H1 (cell line): ENCODE results near the gene RNF4. TPM values are rescaled to one million over a fixed set of nuclear protein-coding genes. Genes with fewer than 3 reads are reported as not detected.

Source experiments
- CTCF ChIA-PET: fragments of 300-600 bp; sonication (Branson Sonifier 250); formaldehyde crosslinking; loops from one replicate; lab custom pipeline; 2021; ENCODE audit not compliant: partially characterized antibody; lab: Charles Lee
- POLR2A ChIA-PET: fragments of 300-600 bp; sonication (Branson Sonifier 250); formaldehyde crosslinking; loops from one replicate; lab custom pipeline; 2021; ENCODE audit warnings: inconsistent platforms; ENCODE audit not compliant: partially characterized antibody; lab: Charles Lee
- DNase-seq, 2 experiments: peaks; one replicate each; pipeline versions ENCODE4 v3.0.0 to v3.0.0-alpha.2; 2010 to 2022; ENCODE audit warnings: low spot score in 2 of 2, low read depth in 1 of 2, mixed read lengths in 1 of 2
- FAIRE-seq: peaks from 2 replicates; lab custom pipeline; 2011; peaks lifted over from hg19 to GRCh38; lab: Jason Lieb, UNC
- H2AFZ ChIP-seq: 2 replicates; pipeline ENCODE4 v1.8.1; 2012; ENCODE audit warnings: low read length, inconsistent platforms
- H2AK5ac ChIP-seq: 2 replicates; pipeline ENCODE4 v1.6.1; 2013; ENCODE audit warnings: low read depth, low read length
- H2BK120ac ChIP-seq: replicated peaks from 2 replicates; pipeline ENCODE3; 2013; ENCODE audit warnings: low read depth, low read length, inconsistent platforms
- H2BK12ac ChIP-seq: 2 replicates; pipeline ENCODE4 v1.6.1; 2013; ENCODE audit warnings: low read depth, low read length
- H2BK15ac ChIP-seq: 2 replicates; pipeline ENCODE4 v1.6.1; 2013; ENCODE audit warnings: low read length
- H2BK20ac ChIP-seq: 2 replicates; pipeline ENCODE4 v1.6.1; 2013; ENCODE audit warnings: low read length
- H2BK5ac ChIP-seq: 2 replicates; pipeline ENCODE4 v1.6.1; 2013; ENCODE audit warnings: low read depth, low read length
- H3K14ac ChIP-seq: 2 replicates; pipeline ENCODE4 v1.6.1; 2013; ENCODE audit warnings: inconsistent platforms; ENCODE audit not compliant: insufficient read length
- H3K18ac ChIP-seq: 2 replicates; pipeline ENCODE4 v1.6.1; 2013; ENCODE audit warnings: low read length; ENCODE audit errors: extremely low read depth
- H3K23ac ChIP-seq: 2 replicates; pipeline ENCODE4 v1.6.1; 2013; ENCODE audit warnings: inconsistent platforms; ENCODE audit not compliant: insufficient read length
- H3K23me2 ChIP-seq: 2 replicates; pipeline ENCODE4 v1.6.1; 2013; ENCODE audit warnings: low read depth, low read length
- H3K27ac ChIP-seq: 2 replicates; pipeline ENCODE4 v1.6.1; 2011; ENCODE audit warnings: low read depth, low read length, inconsistent platforms
- H3K27me3 ChIP-seq, 4 experiments: replicated peaks in 1 of 4; 1 replicate in 1 of 4; 2 replicates in 3 of 4; pipeline versions ENCODE4 v1.6.1 to v1.8.1; 2011 to 2013; ENCODE audit warnings: low read length in 3 of 4, mild to moderate bottlenecking in 3 of 4, inconsistent platforms in 2 of 4, mixed read lengths in 2 of 4, moderate library complexity in 1 of 4; ENCODE audit not compliant: control insufficient read depth in 3 of 4, insufficient read depth in 3 of 4; ENCODE audit errors: extremely low read depth in 1 of 4
- H3K36me3 ChIP-seq, 4 experiments: 2 replicates each; pipeline versions ENCODE4 v1.6.1 to v1.8.1; 2011 to 2013; ENCODE audit warnings: mild to moderate bottlenecking in 4 of 4, low read length in 3 of 4, moderate library complexity in 2 of 4, control low read depth in 1 of 4, inconsistent platforms in 1 of 4; ENCODE audit not compliant: insufficient read depth in 4 of 4, control insufficient read depth in 2 of 4
- H3K4ac ChIP-seq: replicated peaks from 2 replicates; pipeline ENCODE3; 2013; ENCODE audit warnings: low read length, low read depth, mixed read lengths, inconsistent platforms; ENCODE audit not compliant: insufficient read length
- H3K4me1 ChIP-seq, 4 experiments: replicated peaks in 1 of 4; 1 replicate in 1 of 4; 2 replicates in 3 of 4; pipeline versions ENCODE4 v1.6.1 to v1.8.1; 2011 to 2013; ENCODE audit warnings: low read length in 3 of 4, inconsistent platforms in 2 of 4, mixed read lengths in 1 of 4; ENCODE audit not compliant: insufficient read depth in 4 of 4, control insufficient read depth in 3 of 4
- H3K4me2 ChIP-seq, 2 experiments: 2 replicates each; pipeline versions ENCODE4 v1.6.1 to v1.8.1; 2011 to 2013; ENCODE audit warnings: low read depth in 2 of 2, low read length in 2 of 2, control low read depth in 1 of 2, inconsistent platforms in 1 of 2, mild to moderate bottlenecking in 1 of 2; ENCODE audit not compliant: insufficient read depth in 1 of 2
- H3K4me3 ChIP-seq, 4 experiments: fragments of 200-600, 300-600 bp in 1 of 4; sonication (generic), shearing (Covaris generic), sonication (Bioruptor Twin) in 1 of 4; 2 replicates each; pipeline versions ENCODE4 v1.5.1 to v1.8.1; 2011 to 2016; ENCODE audit warnings: low read length in 4 of 4, low read depth in 3 of 4, control low read depth in 2 of 4, inconsistent platforms in 2 of 4, mild to moderate bottlenecking in 2 of 4, mixed read lengths in 1 of 4, moderate library complexity in 1 of 4; ENCODE audit not compliant: insufficient read depth in 2 of 4; ENCODE audit errors: extremely low read depth in 1 of 4
- H3K56ac ChIP-seq: replicated peaks from 2 replicates; pipeline ENCODE3; 2013; ENCODE audit warnings: low read depth, mild to moderate bottlenecking, mixed read lengths, low read length, inconsistent platforms; ENCODE audit not compliant: insufficient read length
- H3K79me1 ChIP-seq: 2 replicates; pipeline ENCODE4 v1.6.1; 2013; ENCODE audit warnings: low read depth, low read length, control low read depth
- H3K79me2 ChIP-seq, 2 experiments: 2 replicates each; pipeline versions ENCODE4 v1.6.1 to v1.8.1; 2012 to 2013; ENCODE audit warnings: low read length in 2 of 2, mild to moderate bottlenecking in 2 of 2, inconsistent platforms in 1 of 2; ENCODE audit not compliant: insufficient read depth in 2 of 2, control insufficient read depth in 1 of 2
- H3K9ac ChIP-seq, 4 experiments: replicated peaks in 1 of 4; 1 replicate in 1 of 4; 2 replicates in 3 of 4; pipeline versions ENCODE4 v1.6.1 to v1.8.1; 2011 to 2013; ENCODE audit warnings: low read depth in 3 of 4, low read length in 3 of 4, control low read depth in 2 of 4, mild to moderate bottlenecking in 2 of 4, moderate library complexity in 2 of 4, inconsistent platforms in 1 of 4; ENCODE audit errors: extremely low read depth in 1 of 4
- H3K9me3 ChIP-seq, 2 experiments: 2 replicates each; pipeline versions ENCODE4 v1.6.1 to v1.8.1; 2012 to 2013; ENCODE audit warnings: mild to moderate bottlenecking in 2 of 2, moderate library complexity in 2 of 2, control low read depth in 1 of 2, inconsistent platforms in 1 of 2, low read depth in 1 of 2, low read length in 1 of 2, mixed read lengths in 1 of 2; ENCODE audit not compliant: insufficient read depth in 2 of 2
- H4K20me1 ChIP-seq, 2 experiments: replicated peaks in 1 of 2; 2 replicates each; pipeline versions ENCODE3 to v1.8.1; 2011 to 2013; ENCODE audit warnings: inconsistent platforms in 2 of 2, low read length in 2 of 2, mild to moderate bottlenecking in 1 of 2; ENCODE audit not compliant: insufficient read depth in 2 of 2, control insufficient read depth in 1 of 2
- H4K5ac ChIP-seq: 2 replicates; pipeline ENCODE4 v1.6.1; 2013; ENCODE audit warnings: low read length, low read depth, mixed read lengths, inconsistent platforms; ENCODE audit not compliant: insufficient read length
- H4K8ac ChIP-seq: 2 replicates; pipeline ENCODE4 v1.8.0; 2013; ENCODE audit warnings: mild to moderate bottlenecking, moderate library complexity, low read length, inconsistent platforms; ENCODE audit not compliant: insufficient read depth; ENCODE audit errors: extremely low read depth
- H4K91ac ChIP-seq: replicated peaks from 2 replicates; pipeline ENCODE3; 2013; ENCODE audit warnings: low read length, mixed read lengths, inconsistent platforms; ENCODE audit not compliant: insufficient read length
- BACH1 ChIP-seq: IDR thresholded peaks from 2 replicates; pipeline ENCODE4 v1.6.1; 2012; ENCODE audit warnings: low read length, improper control_type of control experiment
- KDM4A ChIP-seq: IDR thresholded peaks from one replicate; pipeline ENCODE4 v1.7.1; 2012; ENCODE audit warnings: low read depth, mild to moderate bottlenecking, moderate library complexity, low read length, inconsistent platforms; ENCODE audit not compliant: severe bottlenecking
- MAFK ChIP-seq: IDR thresholded peaks from 2 replicates; pipeline ENCODE4 v1.6.1; 2012; ENCODE audit warnings: low read depth, mild to moderate bottlenecking, improper control_type of control experiment, low read length
- SP2 ChIP-seq: IDR thresholded peaks from 2 replicates; pipeline ENCODE4 v1.6.1; 2012; ENCODE audit warnings: mild to moderate bottlenecking, low read length, inconsistent platforms
- SP4 ChIP-seq: IDR thresholded peaks from 2 replicates; pipeline ENCODE4 v1.6.1; 2012; ENCODE audit warnings: low read length, inconsistent platforms
- SRF ChIP-seq: IDR thresholded peaks from 2 replicates; pipeline ENCODE4 v1.6.1; 2011; ENCODE audit warnings: mild to moderate bottlenecking, low read depth, low read length, moderate library complexity
- SUZ12 ChIP-seq: fragments of 200-600 bp; sonication (generic); IDR thresholded peaks from 2 replicates; pipeline ENCODE4 v1.6.1; 2012; ENCODE audit warnings: mild to moderate bottlenecking, inconsistent platforms, low read length, moderate library complexity, mixed read lengths
- WGBS, 2 experiments: shearing (Covaris generic) in 1 of 2; methylation state at CpG; one replicate each; pipeline versions ENCODE4 v1.1.6 to v1.1.7; 2013 to 2015; ENCODE audit warnings: low lambda C conversion rate in 2 of 2, mixed read lengths in 2 of 2, inconsistent platforms in 1 of 2, low coverage in 1 of 2, missing lambda C conversion rate in 1 of 2; ENCODE audit not compliant: insufficient replicate concordance in 2 of 2, insufficient coverage in 1 of 2, insufficient read length in 1 of 2; ENCODE audit errors: extremely low coverage in 1 of 2, missing lambda C conversion rate in 1 of 2; 5-methylcytosine and 5-hydroxymethylcytosine counted together
- polyA plus RNA-seq, 7 experiments: library from polyadenylated mRNA; depleted of rRNA in 3 of 7; stranded (reverse) in 5 of 7; unstranded in 2 of 7; fragments of >200 nt in 5 of 7; fragments of 200-250 nt in 2 of 7; gene quantifications; 1 replicate in 5 of 7; 2 replicates in 1 of 7; 4 replicates in 1 of 7; pipeline versions ENCODE4 v1.2.1 to v1.2.3, GENCODE V29; 2011 to 2013; ENCODE audit warnings: missing spikeins in 2 of 7, mixed read lengths in 2 of 7
- total RNA-seq: library from RNA; stranded (reverse); fragmentation: NEBNext Ultra II Directional; extraction: Animal tissue kit (Norgen Biotek cat#: 25700); gene quantifications from 2 replicates; pipeline ENCODE4 v1.2.1, GENCODE V29; 2021

The RNF4 gene
- total and polyA plus RNA-seq, 2 of the 8 experiments (the other 6 are each of a cell fraction or from before 2014, with no cell fraction given), result 68.2 to 78.9 TPM

- no peak for DNase-seq
- Histone ChIP-seq H2BK15ac (no peak overlapping the region), H4K20me1 (peaks cover 51 to 67% of the 10 kb centered on the region in 2 experiments), H3K18ac (no peak overlapping the region), H3K9ac (no peak overlapping the region), H2BK20ac (no peak overlapping the region), H3K23ac (no peak overlapping the region), H2BK12ac (no peak overlapping the region), H2AFZ (no peak overlapping the region), H3K9me3 (no peaks in the 10 kb centered on the region), H2AK5ac (no peak overlapping the region), H3K4ac (no peak overlapping the region), H3K4me2 (no peak overlapping the region; a peak in 1 of 4 replicates), H3K14ac (no peak overlapping the region), H4K8ac (no peak overlapping the region), H3K4me3 (no peak overlapping the region), H2BK120ac (no peak overlapping the region), H2BK5ac (no peak overlapping the region; the same call in 1 of the 2 replicates), H3K27me3 (no peaks in the 10 kb centered on the region), H3K4me1 (peaks cover under 1 to 8% (median 2%) of the 10 kb centered on the region in 4 experiments; a peak in 5 of 7 replicates), H4K5ac (no peak overlapping the region), H3K79me2 (peaks cover 66 to 97% of the 10 kb centered on the region in 2 experiments), H3K36me3 (peaks cover 5 to 18% (median 10%) of the 10 kb centered on the region in 4 experiments; a peak in 6 of 8 replicates), H4K91ac (no peak overlapping the region), H3K27ac (no peak overlapping the region), H3K23me2 (no peaks in the 10 kb centered on the region), H3K56ac (no peak overlapping the region), H3K79me1 (peaks cover 22% of the 10 kb centered on the region)
- FAIRE-seq, result no peak
- ChIA-PET CTCF (interaction anchor here (1.9 kb wide), 1 partner anchor 10 kb away, joined by 6 read pairs; no protein-coding TSS in a partner anchor), POLR2A (interaction anchor here (0.6 to 2.0 kb wide), 4 partner anchors 8 to 50 kb away, joined by 3 to 10 read pairs (median 4); partner anchors contain the start of genes FAM193A and RNF4)
- 94% methylated on average over 4 of the region's 4 CpGs; no CpG with 5 or more reads in 1 of the 2 experiments for WGBS, 2 experiments
- TF ChIP-seq SUZ12 (no peak), BACH1 (no peak), KDM4A (no peak), SP2 (no peak), SP4 (no peak), MAFK (no peak), SRF (no peak)
Measured at GRCh38 chr4:2485956-2486355, 17.1 kb downstream of the RNF4 start.
